SJCRH30 (cell line): ENCODE measurements around the gene ZNF436. TPM values are rescaled to one million over a fixed set of nuclear protein-coding genes. Genes with fewer than 3 reads are reported as not detected.
A peak's percentile ranks its signal among the peaks of the same experiment; 100 is the strongest.
"Not testable (repeated sequence)": the region's sequence is repeated elsewhere in the genome, so short reads cannot be mapped to it uniquely, and the experiment has no call there.

Experiments
- DNase-seq, 2 experiments: peaks; one replicate each; pipeline ENCODE4 v3.0.0-alpha.2; 2015 to 2020
- H3K27ac ChIP-seq: fragments of 250-450 bp; sonication (Bioruptor Pico); 2 replicates; pipeline ENCODE4 v1.5.1; 2020; ENCODE audit warnings: mild to moderate bottlenecking, moderate library complexity
- H3K27me3 ChIP-seq: fragments of 250-450 bp; sonication (Bioruptor Pico); 2 replicates; pipeline ENCODE4 v1.5.1; 2020; ENCODE audit warnings: mild to moderate bottlenecking, moderate library complexity
- H3K36me3 ChIP-seq: fragments of 250-450 bp; sonication (Bioruptor Pico); 2 replicates; pipeline ENCODE4 v1.5.1; 2020; ENCODE audit warnings: mild to moderate bottlenecking, moderate library complexity
- H3K4me1 ChIP-seq: fragments of 250-450 bp; sonication (Bioruptor Pico); 2 replicates; pipeline ENCODE4 v1.5.1; 2020; ENCODE audit warnings: mild to moderate bottlenecking, moderate library complexity
- H3K4me3 ChIP-seq: fragments of 250-450 bp; sonication (Bioruptor Pico); 2 replicates; pipeline ENCODE4 v1.5.1; 2020; ENCODE audit warnings: mild to moderate bottlenecking, moderate library complexity
- H3K9me3 ChIP-seq: fragments of 250-450 bp; sonication (Bioruptor Pico); replicated peaks from 2 replicates; pipeline ENCODE4 v1.5.1; 2020; ENCODE audit warnings: mild to moderate bottlenecking, moderate library complexity
- total RNA-seq: library from RNA; depleted of rRNA; stranded (reverse); fragments of >200 nt; shearing (Covaris generic); gene quantifications from 2 replicates; pipeline ENCODE4 v1.2.3, GENCODE V29; 2014

ZNF436 gene
- total RNA-seq, 1 experiment from 2014 or later: 15.8 TPM

- Histone ChIP-seq H3K36me3 (no peaks in the 10 kb centered on the region), H3K4me1 (no peaks in the 10 kb centered on the region; the same call in 1 of the 2 replicates), H3K27me3 (no peaks in the 10 kb centered on the region; the same call in 1 of the 2 replicates), H3K27ac (no peak overlapping the region), H3K4me3 (no peak overlapping the region), H3K9me3 (no peaks in the 10 kb centered on the region)
- DNase-seq: no peak
Observed at GRCh38 chr1:23380719-23381118, 11.1 kb upstream of the ZNF436 start.

- not testable (repeated sequence) for H3K9me3 ChIP-seq, H3K27ac ChIP-seq, H3K27me3 ChIP-seq, H3K36me3 ChIP-seq, H3K4me3 ChIP-seq, H3K4me1 ChIP-seq, DNase-seq
Observed at GRCh38 chr1:23380236-23380635, 10.6 kb upstream of the ZNF436 start.

- Histone ChIP-seq H3K4me1 (no peaks in the 10 kb centered on the region; the same call in 1 of the 2 replicates), H3K27ac (no peak overlapping the region; the same call in 1 of the 2 replicates)
Observed at GRCh38 chr1:23376890-23377811, 7.5 kb upstream of the ZNF436 start.

GRCh38 chr1:23374079-23374735 lies 4.6 kb upstream of the ZNF436 start:
- not testable (repeated sequence) for DNase-seq, H3K27ac ChIP-seq, H3K27me3 ChIP-seq, H3K36me3 ChIP-seq, H3K9me3 ChIP-seq, H3K4me1 ChIP-seq, H3K4me3 ChIP-seq

More at GRCh38 chr1:23376890-23377811, 7.5 kb upstream of the ZNF436 start:
- Histone ChIP-seq H3K9me3 (no peaks in the 10 kb centered on the region), H3K27me3 (no peaks in the 10 kb centered on the region; the same call in 1 of the 2 replicates), H3K4me3 (no peak overlapping the region), H3K36me3 (no peaks in the 10 kb centered on the region)
- peak in 1 of 2 experiments; percentile 54 for DNase-seq

- Histone ChIP-seq H3K27ac (no peak overlapping the region), H3K9me3 (no peaks in the 10 kb centered on the region), H3K36me3 (no peaks in the 10 kb centered on the region), H3K4me1 (peaks cover 9% of the 10 kb centered on the region), H3K27me3 (no peaks in the 10 kb centered on the region), H3K4me3 (no peak overlapping the region)
- DNase-seq: peak in 1 of 2 experiments; percentile 52
Observed at GRCh38 chr1:23371987-23372880, 2.6 kb upstream of the ZNF436 start.

GRCh38 chr1:23370709-23371584 lies 1.3 kb upstream of the ZNF436 start:
- H3K4me1 ChIP-seq: peaks cover 9% of the 10 kb centered on the region
- no peak for DNase-seq
- H3K36me3 ChIP-seq: no peaks in the 10 kb centered on the region
- no peaks in the 10 kb centered on the region for H3K27me3 ChIP-seq
- no peaks in the 10 kb centered on the region for H3K9me3 ChIP-seq
- H3K27ac ChIP-seq: no peak overlapping the region
- H3K4me3 ChIP-seq: no peak overlapping the region

GRCh38 chr1:23370330-23370708 lies 683 bp upstream of the ZNF436 start:
- Histone ChIP-seq H3K4me1 (peaks cover 9% of the 10 kb centered on the region), H3K4me3 (peak overlapping the region; percentile 81), H3K9me3 (no peaks in the 10 kb centered on the region), H3K36me3 (peaks cover 2% of the 10 kb centered on the region; the same call in 1 of the 2 replicates), H3K27ac (peak overlapping the region; percentile 90; the same call in 1 of the 2 replicates), H3K27me3 (no peaks in the 10 kb centered on the region)
- no peak for DNase-seq

- Histone ChIP-seq H3K36me3 (peaks cover 12% of the 10 kb centered on the region), H3K4me1 (peaks cover 9% of the 10 kb centered on the region), H3K9me3 (peaks cover 1% of the 10 kb centered on the region; the same call in 1 of the 2 replicates), H3K27me3 (no peaks in the 10 kb centered on the region), H3K4me3 (peak overlapping the region; percentile 81), H3K27ac (peak overlapping the region; percentile 90)
- peak; percentile 95 to 97 for DNase-seq
Observed at GRCh38 chr1:23368562-23369334, 888 bp downstream of the ZNF436 start.

GRCh38 chr1:23367791-23368561 lies 1.7 kb downstream of the ZNF436 start:
- Histone ChIP-seq H3K4me3 (peak overlapping the region; percentile 81), H3K4me1 (peaks cover 9% of the 10 kb centered on the region), H3K9me3 (peaks cover 9% of the 10 kb centered on the region), H3K36me3 (peaks cover 20% of the 10 kb centered on the region), H3K27ac (peak overlapping the region; percentile 90), H3K27me3 (no peaks in the 10 kb centered on the region)
- peak; percentile 99 to 100 for DNase-seq

- peak overlapping the region; percentile 90; the same call in 1 of the 2 replicates for H3K27ac ChIP-seq
Observed at GRCh38 chr1:23367451-23367790, 2.2 kb downstream of the ZNF436 start.

GRCh38 chr1:23366598-23366997 lies 3.0 kb downstream of the ZNF436 start:
- Histone ChIP-seq H3K27ac (no peak overlapping the region), H3K9me3 (peaks cover 23% of the 10 kb centered on the region), H3K27me3 (no peaks in the 10 kb centered on the region), H3K36me3 (peaks cover 34% of the 10 kb centered on the region), H3K4me1 (peaks cover 9% of the 10 kb centered on the region), H3K4me3 (no peak overlapping the region)
- no peak for DNase-seq

More at GRCh38 chr1:23367451-23367790, 2.2 kb downstream of the ZNF436 start:
- Histone ChIP-seq H3K4me1 (peaks cover 9% of the 10 kb centered on the region), H3K4me3 (peak overlapping the region; percentile 81), H3K9me3 (peaks cover 14% of the 10 kb centered on the region), H3K27me3 (no peaks in the 10 kb centered on the region), H3K36me3 (peaks cover 25% of the 10 kb centered on the region)
- no peak for DNase-seq

- Histone ChIP-seq H3K4me1 (peaks cover 9% of the 10 kb centered on the region), H3K9me3 (peaks cover 27% of the 10 kb centered on the region), H3K36me3 (peaks cover 38% of the 10 kb centered on the region), H3K27ac (no peak overlapping the region), H3K27me3 (no peaks in the 10 kb centered on the region), H3K4me3 (no peak overlapping the region)
- DNase-seq: no peak
Observed at GRCh38 chr1:23366146-23366545, 3.5 kb downstream of the ZNF436 start.
